SU-DHL-6 (cell line): ENCODE measurements around the gene ADSS1.

ENCODE experiments used
- EZH2phosphoT487 ChIP-seq: fragments of 200-600 bp; sonication (generic), shearing (Covaris generic); conservative IDR thresholded peaks from 2 replicates; pipeline ENCODE4 v1.6.1; 2018; ENCODE audit warnings: mild to moderate bottlenecking, antibody characterized with exemption, low read length, moderate library complexity, mixed read lengths
- TF ChIP-seq, protein P1 (sequence below): fragments of 200-600 bp; sonication (generic); IDR thresholded peaks from one replicate; pipeline ENCODE4 v1.5.1; 2017; ENCODE audit warnings: antibody characterized with exemption, mild to moderate bottlenecking, low read length, moderate library complexity; ENCODE audit not compliant: insufficient read depth, poor library complexity, severe bottlenecking

DNA sequence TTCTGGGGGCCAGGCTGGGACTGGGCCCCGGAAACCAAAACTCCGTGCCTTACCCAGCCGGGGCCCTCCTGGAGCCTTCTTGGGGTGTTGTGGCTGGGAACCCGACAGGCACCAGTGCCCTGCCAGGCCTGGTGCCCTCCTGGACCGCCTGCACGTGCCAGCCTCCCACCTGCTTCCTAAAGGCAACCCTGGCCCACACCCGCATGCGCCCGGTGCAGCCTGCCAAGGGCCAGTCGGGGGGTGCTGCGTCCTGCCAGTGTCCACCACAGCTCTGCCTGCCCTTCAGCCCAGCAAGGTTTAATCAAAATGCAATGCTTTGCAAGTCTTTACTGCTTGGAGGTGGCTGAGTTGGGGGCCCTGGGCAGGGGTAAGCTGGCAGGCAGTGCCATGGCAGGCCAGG, 5.2 kb upstream of the ADSS1 start:
- TF ChIP-seq EZH2phosphoT487 = no peak
- TF ChIP-seq, protein P1, sequence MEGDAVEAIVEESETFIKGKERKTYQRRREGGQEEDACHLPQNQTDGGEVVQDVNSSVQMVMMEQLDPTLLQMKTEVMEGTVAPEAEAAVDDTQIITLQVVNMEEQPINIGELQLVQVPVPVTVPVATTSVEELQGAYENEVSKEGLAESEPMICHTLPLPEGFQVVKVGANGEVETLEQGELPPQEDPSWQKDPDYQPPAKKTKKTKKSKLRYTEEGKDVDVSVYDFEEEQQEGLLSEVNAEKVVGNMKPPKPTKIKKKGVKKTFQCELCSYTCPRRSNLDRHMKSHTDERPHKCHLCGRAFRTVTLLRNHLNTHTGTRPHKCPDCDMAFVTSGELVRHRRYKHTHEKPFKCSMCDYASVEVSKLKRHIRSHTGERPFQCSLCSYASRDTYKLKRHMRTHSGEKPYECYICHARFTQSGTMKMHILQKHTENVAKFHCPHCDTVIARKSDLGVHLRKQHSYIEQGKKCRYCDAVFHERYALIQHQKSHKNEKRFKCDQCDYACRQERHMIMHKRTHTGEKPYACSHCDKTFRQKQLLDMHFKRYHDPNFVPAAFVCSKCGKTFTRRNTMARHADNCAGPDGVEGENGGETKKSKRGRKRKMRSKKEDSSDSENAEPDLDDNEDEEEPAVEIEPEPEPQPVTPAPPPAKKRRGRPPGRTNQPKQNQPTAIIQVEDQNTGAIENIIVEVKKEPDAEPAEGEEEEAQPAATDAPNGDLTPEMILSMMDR = no peak
